HG03097 (cell line): ENCODE results near the gene IL16.
"Not testable (repeated sequence)": the region's sequence is repeated elsewhere in the genome, so short reads cannot be mapped to it uniquely, and the experiment has no call there.

Experiments
- ATAC-seq: cut with Tn5 transposase; IDR thresholded peaks from one replicate; pipeline ENCODE4 v1.9.1; 2021; ENCODE audit not compliant: unreplicated experiment, low FRiP score

The IL16 gene

GRCh38 chr15:81330366-81331090 is 133.8 kb downstream of the IL16 start:
- ATAC-seq = no peak

DNA sequence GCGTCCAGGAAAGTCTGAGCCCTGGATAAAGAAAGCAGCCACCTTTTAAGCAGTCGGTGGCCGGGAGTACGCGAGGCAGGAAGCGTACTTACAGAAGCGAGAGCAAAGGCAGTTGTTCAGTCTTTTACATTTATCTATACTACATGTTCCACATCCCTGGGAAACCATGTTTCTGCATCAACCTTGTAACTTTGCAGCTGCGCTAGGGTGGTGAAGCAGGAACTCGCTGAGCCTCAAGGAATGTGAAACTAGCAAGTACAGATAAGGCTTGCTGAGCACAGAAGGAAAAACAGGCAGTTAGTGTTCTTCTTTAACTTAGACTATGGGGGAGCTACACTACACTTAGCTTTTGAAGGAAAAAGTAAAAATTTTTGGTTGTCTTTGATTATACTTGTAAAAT is 134.5 kb downstream of the IL16 start:
- not testable (repeated sequence) for ATAC-seq

- no peak for ATAC-seq
Measured at GRCh38 chr15:81331600-81331999, 134.9 kb downstream of the IL16 start.

GRCh38 chr15:81332326-81332725 is 135.6 kb downstream of the IL16 start:
- no peak for ATAC-seq

- no peak for ATAC-seq
Measured at GRCh38 chr15:81333363-81333762, 136.7 kb downstream of the IL16 start.

GRCh38 chr15:81334768-81335435 is 138.2 kb downstream of the IL16 start:
- no peak for ATAC-seq

DNA sequence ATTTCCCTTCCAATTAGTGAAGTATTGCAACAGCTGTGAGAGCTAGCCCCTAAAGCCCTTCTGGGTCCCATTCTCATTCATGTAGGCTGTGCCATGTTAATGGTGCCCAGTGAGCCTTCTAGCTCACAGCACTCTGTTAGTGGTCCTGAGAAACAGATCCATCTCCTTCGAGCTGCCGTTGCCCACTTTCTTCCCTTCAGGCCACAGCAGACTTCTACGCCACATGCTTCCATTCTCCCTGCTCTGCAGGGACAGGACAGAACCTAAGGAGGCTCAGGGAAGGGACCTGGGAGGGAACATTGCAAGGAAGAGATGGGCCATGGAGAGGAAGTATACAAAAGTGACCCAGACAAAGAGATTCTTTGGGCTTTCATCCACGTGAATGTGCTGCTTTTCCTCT is 139.0 kb downstream of the IL16 start:
- ATAC-seq = no peak

- no peak for ATAC-seq
Measured at GRCh38 chr15:81336568-81336967, 139.9 kb downstream of the IL16 start.

GRCh38 chr15:81337241-81337640 is 140.6 kb downstream of the IL16 start:
- no peak for ATAC-seq

- ATAC-seq = no peak
Measured at GRCh38 chr15:81337713-81338157, 141.1 kb downstream of the IL16 start.

DNA sequence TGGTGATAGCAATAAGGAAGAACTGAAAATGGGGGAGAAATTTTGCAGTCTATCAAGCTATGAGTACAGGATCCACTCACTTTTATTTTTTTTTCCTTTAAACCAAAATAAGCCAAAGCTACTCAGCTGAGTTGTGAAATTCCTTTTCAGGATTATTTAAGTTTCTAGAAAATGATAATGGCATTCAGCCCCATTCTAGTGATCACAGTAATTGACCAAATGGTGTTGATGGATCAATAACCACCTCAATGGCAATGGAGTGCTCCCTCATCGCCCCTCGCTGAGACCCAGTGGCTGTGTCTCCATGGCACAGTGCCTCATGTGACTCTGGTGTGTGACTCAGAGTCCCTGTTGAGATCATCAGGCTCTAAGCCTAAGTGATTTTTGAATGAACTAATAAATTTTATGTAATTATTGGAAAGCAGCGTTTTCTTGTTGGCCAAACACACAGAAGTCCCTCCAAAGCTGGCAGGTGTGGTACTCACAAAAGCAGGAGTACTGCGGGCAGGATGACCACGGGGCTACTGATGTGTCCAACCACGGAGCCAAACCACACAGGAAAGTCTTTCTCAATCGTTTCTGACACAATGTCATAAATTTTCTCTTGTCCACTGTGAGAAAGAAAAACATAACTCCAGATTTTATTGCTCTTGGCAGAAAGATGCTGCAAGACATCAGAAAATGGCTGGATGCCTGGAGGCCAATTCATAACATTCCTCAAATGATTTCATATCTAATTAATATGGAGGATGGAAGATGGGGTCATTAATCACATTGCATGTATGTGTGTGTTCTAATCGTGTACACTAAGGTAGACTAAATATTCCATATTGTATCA is 141.7 kb downstream of the IL16 start:
- ATAC-seq = no peak

DNA sequence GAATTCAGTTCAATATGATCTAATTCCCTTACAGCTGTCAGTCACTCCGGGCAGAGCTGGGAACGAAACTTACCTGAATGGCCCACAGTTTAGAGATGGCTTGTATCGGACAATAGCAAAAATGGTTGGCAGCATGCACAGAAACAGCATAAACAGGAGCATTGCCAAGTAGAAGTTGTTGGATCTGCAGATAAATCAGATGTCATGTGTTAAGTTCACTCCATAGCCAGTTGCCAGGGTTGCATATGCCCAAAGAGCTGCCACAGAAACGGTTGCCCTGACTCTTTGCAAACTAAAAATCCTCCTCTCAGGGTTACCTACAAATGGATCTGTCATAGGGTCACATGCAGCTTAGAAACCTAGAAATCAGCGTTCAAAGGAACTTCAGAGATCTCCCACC is 142.6 kb downstream of the IL16 start:
- ATAC-seq = no peak

DNA sequence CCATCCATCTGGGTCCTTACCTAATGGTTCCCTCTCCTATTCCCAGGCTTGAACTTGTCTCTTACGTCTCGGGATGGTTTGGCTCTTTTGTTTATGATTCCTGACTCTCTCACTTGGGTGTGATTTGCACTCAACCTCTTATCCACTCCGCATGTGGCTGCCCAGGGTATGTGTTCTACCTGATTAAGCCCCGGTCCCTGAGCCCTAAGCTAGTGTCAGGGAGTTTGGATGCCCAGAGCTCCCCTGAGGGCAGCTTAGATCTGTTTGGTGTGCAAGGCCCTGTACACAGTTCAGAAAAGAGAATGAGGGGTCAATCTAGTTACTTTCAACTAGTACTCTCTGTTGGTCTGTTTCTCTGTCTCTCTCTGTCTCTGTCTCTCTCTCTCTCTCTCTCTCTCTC is 143.2 kb downstream of the IL16 start:
- no peak for ATAC-seq

GRCh38 chr15:81341351-81341750 is 144.7 kb downstream of the IL16 start:
- ATAC-seq = no peak

GRCh38 chr15:81343371-81343770 is 146.7 kb downstream of the IL16 start:
- no peak for ATAC-seq

- no peak for ATAC-seq
Measured at GRCh38 chr15:81346611-81347010, 149.9 kb downstream of the IL16 start.

DNA sequence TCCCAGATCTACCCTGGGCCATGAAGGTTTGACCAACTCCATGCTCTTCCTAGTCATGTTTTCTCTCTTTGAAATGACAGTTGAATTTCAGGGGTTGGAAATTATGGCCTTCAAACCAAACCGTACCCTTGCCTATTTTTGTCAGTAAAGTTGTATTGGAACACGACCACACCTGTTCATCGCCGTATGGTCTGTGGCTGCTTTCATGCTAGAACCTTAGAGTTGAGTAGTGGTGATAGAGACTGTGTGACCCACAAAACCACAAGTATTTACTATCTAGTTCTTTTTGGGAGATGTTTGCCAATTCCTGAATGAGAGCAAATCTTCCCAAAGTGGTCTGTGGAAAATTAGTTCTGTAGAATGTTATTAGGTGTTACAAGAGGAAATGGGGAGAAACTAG is 151.2 kb downstream of the IL16 start:
- ATAC-seq = no peak

- not testable (repeated sequence) for ATAC-seq
Measured at GRCh38 chr15:81348691-81349090, 152.0 kb downstream of the IL16 start.

- ATAC-seq = no peak
Measured at GRCh38 chr15:81349271-81349670, 152.6 kb downstream of the IL16 start.

GRCh38 chr15:81351651-81352050 is 155.0 kb downstream of the IL16 start:
- ATAC-seq = no peak

DNA sequence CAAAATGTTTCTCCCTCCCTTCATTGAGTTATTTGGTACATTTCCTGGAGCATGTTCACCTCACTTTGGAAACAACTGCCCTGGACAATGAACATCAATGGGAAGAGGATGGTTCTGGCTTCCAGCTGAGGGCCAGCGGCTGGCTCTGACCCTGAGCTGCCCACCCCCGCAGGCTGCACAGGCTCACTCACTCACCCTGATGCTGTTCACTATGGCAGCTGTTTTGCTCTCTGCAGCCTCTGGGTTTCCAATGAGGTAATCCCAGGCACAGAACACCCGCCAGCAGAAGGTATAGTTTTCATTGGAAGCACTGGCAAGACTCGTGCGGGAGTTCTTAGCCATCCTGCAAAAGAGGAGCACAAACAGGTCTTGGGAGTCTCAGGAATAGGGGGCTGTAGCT is 159.6 kb downstream of the IL16 start:
- no peak for ATAC-seq
